ENCODE results near the gene KRTAP20-3.

The KRTAP20-3 gene

DNA sequence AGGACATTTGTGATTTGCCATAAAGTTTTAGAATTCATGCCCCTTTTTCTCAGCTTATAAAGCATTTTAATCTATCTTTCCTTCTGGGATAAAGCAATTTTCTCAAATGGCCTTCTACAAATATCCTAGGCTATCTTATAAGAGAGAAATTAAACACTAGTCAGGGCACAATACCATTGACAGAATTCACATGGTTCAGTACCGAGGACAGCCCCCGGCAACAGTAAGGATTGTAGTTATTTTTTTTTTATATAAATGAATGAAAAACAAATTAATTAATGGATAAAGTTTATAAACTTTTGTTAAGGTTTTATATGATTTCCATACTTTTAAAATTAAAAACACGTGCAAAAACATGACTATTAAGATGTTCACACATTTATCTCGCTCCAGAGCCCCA is 14.6 kb upstream of the KRTAP20-3 start:
- no peak overlapping the region for H3K56ac ChIP-seq (ENCODE audit: low read length)
- no peak overlapping the region for H3K9ac ChIP-seq (ENCODE audit: low read length)
- no CpG with 5 or more reads among the region's 4 CpGs for WGBS (ENCODE audit: extremely low coverage, insufficient coverage, low lambda C conversion rate)
- H3K27ac ChIP-seq (ENCODE audit: low read depth, low read length), result no peak overlapping the region
- no peak for DNase-seq
- H2BK120ac ChIP-seq (ENCODE audit: low read depth, low read length), result no peak overlapping the region
- no peak overlapping the region for H2BK5ac ChIP-seq (ENCODE audit: low read length)
- H4K8ac ChIP-seq (ENCODE audit: low read depth, low read length), result no peak overlapping the region
- H3K23ac ChIP-seq (ENCODE audit: low read length), result no peak overlapping the region
- H3K4ac ChIP-seq (ENCODE audit: low read depth, low read length), result no peak overlapping the region
- no peaks in the 10 kb centered on the region for H3K36me3 ChIP-seq (ENCODE audit: control insufficient read depth, insufficient read depth, low read length)
- no peak overlapping the region for H3K18ac ChIP-seq (ENCODE audit: low read length)
- H4K5ac ChIP-seq (ENCODE audit: low read length), result no peak overlapping the region
- H2BK15ac ChIP-seq (replicated peaks; ENCODE audit: low read depth), result no peak overlapping the region
- H2AK5ac ChIP-seq (ENCODE audit: low read length), result no peak overlapping the region
- no peaks in the 10 kb centered on the region for H3K27me3 ChIP-seq (ENCODE audit: insufficient read depth, low read length, poor library complexity)
- no peaks in the 10 kb centered on the region for H3K4me1 ChIP-seq (ENCODE audit: control insufficient read depth, low read depth, low read length)
- H3K4me2 ChIP-seq (ENCODE audit: low read length), result no peak overlapping the region
- H3K79me1 ChIP-seq (ENCODE audit: low read length), result no peaks in the 10 kb centered on the region
- H3K79me2 ChIP-seq (ENCODE audit: control insufficient read depth, insufficient read depth, low read length), result no peaks in the 10 kb centered on the region
- H3K4me3 ChIP-seq (ENCODE audit: low read length), result no peak overlapping the region

GRCh38 chr21:30629200-30629599 is 13.5 kb upstream of the KRTAP20-3 start:
- H3K4me1 ChIP-seq (ENCODE audit: control insufficient read depth, low read depth, low read length), result no peaks in the 10 kb centered on the region
- H3K79me1 ChIP-seq (ENCODE audit: low read length), result no peaks in the 10 kb centered on the region
- no peak overlapping the region for H3K4me3 ChIP-seq (ENCODE audit: low read length)
- no peak overlapping the region for H2AK5ac ChIP-seq (ENCODE audit: low read length)
- WGBS (ENCODE audit: extremely low coverage, insufficient coverage, low lambda C conversion rate), result no CpG with 5 or more reads among the region's 1 CpG
- no peak overlapping the region for H2BK15ac ChIP-seq (replicated peaks; ENCODE audit: low read depth)
- H3K9ac ChIP-seq (ENCODE audit: low read length), result no peak overlapping the region
- H4K8ac ChIP-seq (ENCODE audit: low read depth, low read length), result no peak overlapping the region
- H3K79me2 ChIP-seq (ENCODE audit: control insufficient read depth, insufficient read depth, low read length), result no peaks in the 10 kb centered on the region
- no peak overlapping the region for H3K18ac ChIP-seq (ENCODE audit: low read length)
- no peak overlapping the region for H4K5ac ChIP-seq (ENCODE audit: low read length)
- H3K27me3 ChIP-seq (ENCODE audit: insufficient read depth, low read length, poor library complexity), result no peaks in the 10 kb centered on the region
- H3K36me3 ChIP-seq (ENCODE audit: control insufficient read depth, insufficient read depth, low read length), result no peaks in the 10 kb centered on the region
- no peak overlapping the region for H3K56ac ChIP-seq (ENCODE audit: low read length)
- DNase-seq, result no peak
- H2BK120ac ChIP-seq (ENCODE audit: low read depth, low read length), result no peak overlapping the region
- no peak overlapping the region for H3K4ac ChIP-seq (ENCODE audit: low read depth, low read length)
- no peak overlapping the region for H2BK5ac ChIP-seq (ENCODE audit: low read length)
- H3K23ac ChIP-seq (ENCODE audit: low read length), result no peak overlapping the region
- H3K27ac ChIP-seq (ENCODE audit: low read depth, low read length), result no peak overlapping the region
- no peak overlapping the region for H3K4me2 ChIP-seq (ENCODE audit: low read length)

- H3K4me2 ChIP-seq (ENCODE audit: low read length), result no peak within 1 kb of the TSS
- H3K23ac ChIP-seq (ENCODE audit: low read length), result no peak within 1 kb of the TSS
- H3K27ac ChIP-seq (ENCODE audit: low read depth, low read length), result no peak within 1 kb of the TSS
- no peak within 1 kb of the TSS for H2AK5ac ChIP-seq (ENCODE audit: low read length)
- H3K36me3 ChIP-seq (ENCODE audit: control insufficient read depth, insufficient read depth, low read length), result no peaks in the 10 kb centered on the region
- no peak within 1 kb of the TSS for H2BK120ac ChIP-seq (ENCODE audit: low read depth, low read length)
- no peak within 1 kb of the TSS for H3K56ac ChIP-seq (ENCODE audit: low read length)
- H2BK5ac ChIP-seq (ENCODE audit: low read length), result no peak within 1 kb of the TSS
- H3K79me1 ChIP-seq (ENCODE audit: low read length), result no peaks in the 10 kb centered on the region
- no peak within 1 kb of the TSS for H3K4me3 ChIP-seq (ENCODE audit: low read length)
- no peak within 1 kb of the TSS for H3K4ac ChIP-seq (ENCODE audit: low read depth, low read length)
- no peak within 1 kb of the TSS for H4K8ac ChIP-seq (ENCODE audit: low read depth, low read length)
- DNase-seq, result no peak
- H3K18ac ChIP-seq (ENCODE audit: low read length), result no peak within 1 kb of the TSS
- no peaks in the 10 kb centered on the region for H3K79me2 ChIP-seq (ENCODE audit: control insufficient read depth, insufficient read depth, low read length)
- H3K27me3 ChIP-seq (ENCODE audit: insufficient read depth, low read length, poor library complexity), result no peaks in the 10 kb centered on the region
- H3K4me1 ChIP-seq (ENCODE audit: control insufficient read depth, low read depth, low read length), result no peaks in the 10 kb centered on the region
- H3K9ac ChIP-seq (ENCODE audit: low read length), result no peak within 1 kb of the TSS
- no peak within 1 kb of the TSS for H4K5ac ChIP-seq (ENCODE audit: low read length)
- no peak within 1 kb of the TSS for H2BK15ac ChIP-seq (replicated peaks; ENCODE audit: low read depth)
- WGBS (ENCODE audit: extremely low coverage, insufficient coverage, low lambda C conversion rate), result no CpG with 5 or more reads among the region's 1 CpG
These were observed 7.8 kb upstream of the KRTAP20-3 start, which contains the start of gene KRTAP20-2 for GRCh38 chr21:30634906-30635305. KRTAP20-2 (plus strand) TSS chr21:30635206; CDS start chr21:30635264, 58 bp downstream.

DNA sequence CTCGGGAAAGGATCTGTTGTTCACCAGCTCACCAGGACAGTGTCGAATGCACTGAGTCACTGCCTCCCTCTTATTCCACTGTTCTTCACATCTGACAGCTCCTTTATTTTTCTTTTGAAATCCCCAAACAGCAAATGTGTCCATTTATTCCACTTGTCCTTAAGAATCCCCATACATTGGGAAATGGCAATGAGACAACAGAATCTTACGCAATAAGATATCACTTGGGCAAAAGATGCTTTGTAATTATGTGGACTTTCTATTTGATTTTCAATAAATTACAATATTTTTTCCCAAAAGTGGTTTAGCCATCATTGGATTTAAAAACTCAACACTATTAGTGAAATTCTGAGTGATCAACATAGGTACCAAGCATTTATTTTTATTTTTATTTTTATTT is 4.0 kb upstream of the KRTAP20-3 start:
- Histone ChIP-seq H3K27me3 (ENCODE audit: insufficient read depth, low read length, poor library complexity) (no peaks in the 10 kb centered on the region), H3K27ac (ENCODE audit: low read depth, low read length) (no peak overlapping the region)
- WGBS (ENCODE audit: extremely low coverage, insufficient coverage, low lambda C conversion rate), result no CpG with 5 or more reads among the region's 3 CpGs

GRCh38 chr21:30646904-30647414 is 4.3 kb downstream of the KRTAP20-3 start:
- no peak overlapping the region for H2AK5ac ChIP-seq (ENCODE audit: low read length)
- no peak overlapping the region for H3K9ac ChIP-seq (ENCODE audit: low read length)
- no peak overlapping the region for H3K23ac ChIP-seq (ENCODE audit: low read length)
- no peak overlapping the region for H3K4ac ChIP-seq (ENCODE audit: low read depth, low read length)
- no peak for DNase-seq
- H4K8ac ChIP-seq (ENCODE audit: low read depth, low read length), result no peak overlapping the region
- H3K18ac ChIP-seq (ENCODE audit: low read length), result no peak overlapping the region
- no peak overlapping the region for H2BK15ac ChIP-seq (replicated peaks; ENCODE audit: low read depth)
- H3K4me1 ChIP-seq (ENCODE audit: control insufficient read depth, low read depth, low read length), result no peaks in the 10 kb centered on the region
- H3K27ac ChIP-seq (ENCODE audit: low read depth, low read length), result no peak overlapping the region
- H2BK5ac ChIP-seq (ENCODE audit: low read length), result no peak overlapping the region
- H3K56ac ChIP-seq (ENCODE audit: low read length), result no peak overlapping the region
- no peaks in the 10 kb centered on the region for H3K27me3 ChIP-seq (ENCODE audit: insufficient read depth, low read length, poor library complexity)
- no peak overlapping the region for H3K4me2 ChIP-seq (ENCODE audit: low read length)
- no peaks in the 10 kb centered on the region for H3K79me1 ChIP-seq (ENCODE audit: low read length)
- no peak overlapping the region for H2BK120ac ChIP-seq (ENCODE audit: low read depth, low read length)
- no peak overlapping the region for H4K5ac ChIP-seq (ENCODE audit: low read length)
- H3K79me2 ChIP-seq (ENCODE audit: control insufficient read depth, insufficient read depth, low read length), result no peaks in the 10 kb centered on the region
- no peaks in the 10 kb centered on the region for H3K36me3 ChIP-seq (ENCODE audit: control insufficient read depth, insufficient read depth, low read length)
- WGBS (ENCODE audit: extremely low coverage, insufficient coverage, low lambda C conversion rate), result no CpG with 5 or more reads among the region's 1 CpG
- no peak overlapping the region for H3K4me3 ChIP-seq (ENCODE audit: low read length)

More for the DNA sequence above, 4.0 kb upstream of the KRTAP20-3 start:
- Histone ChIP-seq H3K79me2 (ENCODE audit: control insufficient read depth, insufficient read depth, low read length) (no peaks in the 10 kb centered on the region), H3K4me2 (ENCODE audit: low read length) (no peak overlapping the region), H3K4ac (ENCODE audit: low read depth, low read length) (no peak overlapping the region), H3K9ac (ENCODE audit: low read length) (no peak overlapping the region), H2BK15ac (replicated peaks; ENCODE audit: low read depth) (no peak overlapping the region), H4K5ac (ENCODE audit: low read length) (no peak overlapping the region), H3K4me1 (ENCODE audit: control insufficient read depth, low read depth, low read length) (no peaks in the 10 kb centered on the region), H3K56ac (ENCODE audit: low read length) (no peak overlapping the region), H4K8ac (ENCODE audit: low read depth, low read length) (no peak overlapping the region), H2AK5ac (ENCODE audit: low read length) (no peak overlapping the region), H2BK5ac (ENCODE audit: low read length) (no peak overlapping the region), H3K18ac (ENCODE audit: low read length) (no peak overlapping the region), H3K4me3 (ENCODE audit: low read length) (no peak overlapping the region), H3K23ac (ENCODE audit: low read length) (no peak overlapping the region), H2BK120ac (ENCODE audit: low read depth, low read length) (no peak overlapping the region), H3K79me1 (ENCODE audit: low read length) (no peaks in the 10 kb centered on the region), H3K36me3 (ENCODE audit: control insufficient read depth, insufficient read depth, low read length) (no peaks in the 10 kb centered on the region)
- DNase-seq, result no peak

DNA sequence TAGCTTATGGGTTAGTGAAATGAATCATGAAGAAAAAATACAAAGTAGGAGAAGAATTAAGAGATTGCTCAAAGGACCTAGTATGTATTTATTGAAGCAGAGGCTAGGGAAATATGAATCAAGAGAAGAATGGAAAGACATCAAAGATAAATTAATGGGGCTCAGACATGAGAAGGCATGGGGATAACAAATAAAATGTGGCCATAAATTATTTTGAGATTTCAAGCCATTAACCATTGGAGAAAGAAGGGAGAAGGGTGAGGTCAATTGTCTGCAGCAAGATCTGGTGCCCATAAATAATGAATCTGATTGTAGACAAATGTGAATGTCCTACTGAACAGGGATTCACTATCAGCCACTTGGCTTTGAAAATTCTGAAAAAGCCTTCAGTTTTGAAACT is 10.2 kb downstream of the KRTAP20-3 start:
- Histone ChIP-seq H3K27ac (ENCODE audit: low read depth, low read length) (no peak overlapping the region), H3K9ac (ENCODE audit: low read length) (no peak overlapping the region), H4K5ac (ENCODE audit: low read length) (no peak overlapping the region), H3K4me3 (ENCODE audit: low read length) (no peak overlapping the region), H2BK120ac (ENCODE audit: low read depth, low read length) (no peak overlapping the region), H3K4ac (ENCODE audit: low read depth, low read length) (no peak overlapping the region), H3K23ac (ENCODE audit: low read length) (no peak overlapping the region), H2BK5ac (ENCODE audit: low read length) (no peak overlapping the region), H3K56ac (ENCODE audit: low read length) (no peak overlapping the region), H3K18ac (ENCODE audit: low read length) (no peak overlapping the region), H3K79me2 (ENCODE audit: control insufficient read depth, insufficient read depth, low read length) (no peaks in the 10 kb centered on the region), H3K79me1 (ENCODE audit: low read length) (no peaks in the 10 kb centered on the region), H3K4me1 (ENCODE audit: control insufficient read depth, low read depth, low read length) (no peaks in the 10 kb centered on the region), H3K36me3 (ENCODE audit: control insufficient read depth, insufficient read depth, low read length) (no peaks in the 10 kb centered on the region), H3K27me3 (ENCODE audit: insufficient read depth, low read length, poor library complexity) (no peaks in the 10 kb centered on the region), H3K4me2 (ENCODE audit: low read length) (no peak overlapping the region), H2AK5ac (ENCODE audit: low read length) (no peak overlapping the region), H4K8ac (ENCODE audit: low read depth, low read length) (no peak overlapping the region), H2BK15ac (replicated peaks; ENCODE audit: low read depth) (no peak overlapping the region)
- DNase-seq, result no peak
